Activated naive CD8-positive, alpha-beta T cell treated with anti-CD3 and anti-CD28 coated beads, Interleukin-2, amount 50 U/mL, for 24 hours (primary cell): ENCODE data around the gene LIPH.

Experiments
- ATAC-seq: fragments of 150-1000 bp; cut with Tn5 transposase; one replicate; pipeline ENCODE4 v1.10.0; 2021
- DNase-seq: peaks from one replicate; pipeline ENCODE4 v3.0.0; 2021
- H3K27ac Mint-ChIP-seq: one replicate; pipeline ENCODE4 v1.8.0; 2021; ENCODE audit warnings: mild to moderate bottlenecking, mixed read lengths
- H3K27me3 Mint-ChIP-seq: one replicate; pipeline ENCODE4 v1.8.0; 2021; ENCODE audit warnings: mixed read lengths
- H3K36me3 Mint-ChIP-seq: one replicate; pipeline ENCODE4 v1.8.0; 2021; ENCODE audit warnings: low read depth, mixed read lengths
- H3K4me1 Mint-ChIP-seq: one replicate; pipeline ENCODE4 v1.8.0; 2021; ENCODE audit warnings: mixed read lengths
- H3K4me3 Mint-ChIP-seq: one replicate; pipeline ENCODE4 v1.8.0; 2021; ENCODE audit warnings: mild to moderate bottlenecking, moderate library complexity, mixed read lengths
- H3K9me3 Mint-ChIP-seq: one replicate; pipeline ENCODE4 v1.8.0; 2021; ENCODE audit warnings: mixed read lengths

LIPH gene

GRCh38 chr3:185521349-185522138, 30.8 kb downstream of the LIPH start:
- no peaks in the 10 kb centered on the region for H3K9me3 Mint-ChIP-seq
- no peaks in the 10 kb centered on the region for H3K4me1 Mint-ChIP-seq
- ATAC-seq, result no peak
- no peak for DNase-seq
- peaks cover 23% of the 10 kb centered on the region for H3K27me3 Mint-ChIP-seq
- H3K27ac Mint-ChIP-seq, result no peak overlapping the region
- no peaks in the 10 kb centered on the region for H3K36me3 Mint-ChIP-seq
- H3K4me3 Mint-ChIP-seq, result no peak overlapping the region

- no peaks in the 10 kb centered on the region for H3K36me3 Mint-ChIP-seq
- H3K4me1 Mint-ChIP-seq, result no peaks in the 10 kb centered on the region
- H3K9me3 Mint-ChIP-seq, result no peaks in the 10 kb centered on the region
- no peak overlapping the region for H3K27ac Mint-ChIP-seq
- no peak for ATAC-seq
- no peak overlapping the region for H3K4me3 Mint-ChIP-seq
- DNase-seq, result no peak
- H3K27me3 Mint-ChIP-seq, result peaks cover 20% of the 10 kb centered on the region
Observed at GRCh38 chr3:185519021-185519420, 33.4 kb downstream of the LIPH start.

- Mint-ChIP-seq H3K27me3 (peaks cover 21% of the 10 kb centered on the region), H3K4me3 (no peak overlapping the region), H3K4me1 (no peaks in the 10 kb centered on the region), H3K9me3 (no peaks in the 10 kb centered on the region), H3K36me3 (no peaks in the 10 kb centered on the region), H3K27ac (no peak overlapping the region)
- ATAC-seq (no peak), DNase-seq (no peak)
Observed at GRCh38 chr3:185517387-185518130, 34.8 kb downstream of the LIPH start.

- no peak for DNase-seq
- H3K9me3 Mint-ChIP-seq, result no peaks in the 10 kb centered on the region
- no peak overlapping the region for H3K4me3 Mint-ChIP-seq
- H3K4me1 Mint-ChIP-seq, result no peaks in the 10 kb centered on the region
- no peak overlapping the region for H3K27ac Mint-ChIP-seq
- no peak for ATAC-seq
- H3K27me3 Mint-ChIP-seq, result peaks cover 11% of the 10 kb centered on the region
- no peaks in the 10 kb centered on the region for H3K36me3 Mint-ChIP-seq
Observed at GRCh38 chr3:185511711-185512110, 40.7 kb downstream of the LIPH start.

GRCh38 chr3:185508335-185508991, 43.9 kb downstream of the LIPH start:
- Mint-ChIP-seq H3K4me1 (no peaks in the 10 kb centered on the region), H3K4me3 (no peak overlapping the region), H3K9me3 (no peaks in the 10 kb centered on the region), H3K27ac (no peak overlapping the region), H3K36me3 (no peaks in the 10 kb centered on the region), H3K27me3 (peaks cover 5% of the 10 kb centered on the region)
- ATAC-seq (no peak), DNase-seq (no peak)

- no peaks in the 10 kb centered on the region for H3K36me3 Mint-ChIP-seq
- no peak overlapping the region for H3K27ac Mint-ChIP-seq
- H3K9me3 Mint-ChIP-seq, result no peaks in the 10 kb centered on the region
- H3K27me3 Mint-ChIP-seq, result peaks cover 5% of the 10 kb centered on the region
- DNase-seq (no peak), ATAC-seq (no peak)
- no peaks in the 10 kb centered on the region for H3K4me1 Mint-ChIP-seq
- no peak overlapping the region for H3K4me3 Mint-ChIP-seq
Observed at GRCh38 chr3:185507883-185508282, 44.5 kb downstream of the LIPH start.

- DNase-seq (no peak), ATAC-seq (no peak)
- H3K27me3 Mint-ChIP-seq, result peaks cover 3% of the 10 kb centered on the region
- H3K36me3 Mint-ChIP-seq, result no peaks in the 10 kb centered on the region
- no peak overlapping the region for H3K4me3 Mint-ChIP-seq
- no peaks in the 10 kb centered on the region for H3K9me3 Mint-ChIP-seq
- H3K27ac Mint-ChIP-seq, result no peak overlapping the region
- H3K4me1 Mint-ChIP-seq, result peaks cover 2% of the 10 kb centered on the region
Observed at GRCh38 chr3:185504636-185505035, 47.8 kb downstream of the LIPH start.

DNA sequence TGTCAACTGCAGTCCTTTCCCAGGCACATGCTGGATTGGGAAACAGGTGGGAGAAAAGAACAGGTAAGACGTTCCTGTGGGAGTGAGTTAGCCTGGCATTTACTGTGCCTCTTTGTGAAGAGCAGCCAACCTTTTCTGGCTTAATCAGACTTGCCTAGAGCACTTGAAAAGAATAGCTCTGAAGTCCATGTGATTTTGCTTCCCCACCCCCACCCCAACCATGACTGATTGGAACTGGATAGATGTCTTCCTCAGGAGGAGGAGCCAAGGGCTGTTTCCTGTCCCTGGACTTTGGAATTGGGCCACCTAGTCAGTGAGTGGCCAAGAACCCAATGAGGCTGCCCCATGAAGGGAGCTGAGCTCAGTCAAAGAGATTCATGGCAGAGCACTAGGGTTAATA, 48.9 kb downstream of the LIPH start:
- Mint-ChIP-seq H3K27ac (no peak overlapping the region), H3K4me1 (peaks cover 9% of the 10 kb centered on the region), H3K4me3 (no peak overlapping the region), H3K27me3 (peaks cover 3% of the 10 kb centered on the region), H3K36me3 (no peaks in the 10 kb centered on the region), H3K9me3 (no peaks in the 10 kb centered on the region)
- DNase-seq (no peak), ATAC-seq (no peak)

- H3K9me3 Mint-ChIP-seq, result no peaks in the 10 kb centered on the region
- no peak for ATAC-seq
- no peak overlapping the region for H3K4me3 Mint-ChIP-seq
- no peak for DNase-seq
- no peaks in the 10 kb centered on the region for H3K36me3 Mint-ChIP-seq
- peaks cover 9% of the 10 kb centered on the region for H3K4me1 Mint-ChIP-seq
- peaks cover 3% of the 10 kb centered on the region for H3K27me3 Mint-ChIP-seq
- no peak overlapping the region for H3K27ac Mint-ChIP-seq
Observed at GRCh38 chr3:185502987-185503386, 49.4 kb downstream of the LIPH start.

GRCh38 chr3:185498503-185499396, 53.6 kb downstream of the LIPH start, which contains the start of gene TMEM41A:
TMEM41A (minus strand) TSS chr3:185499035; CDS start chr3:185498961, 74 bp downstream.
- Mint-ChIP-seq H3K9me3 (no peaks in the 10 kb centered on the region), H3K27ac (peak within 1 kb of the TSS; percentile 82), H3K36me3 (peaks cover 20% of the 10 kb centered on the region), H3K4me3 (peak within 1 kb of the TSS; percentile 87), H3K4me1 (peaks cover 19% of the 10 kb centered on the region), H3K27me3 (no peaks in the 10 kb centered on the region)
- peak; percentile 98 for ATAC-seq
- DNase-seq, result peak; percentile 93

DNA sequence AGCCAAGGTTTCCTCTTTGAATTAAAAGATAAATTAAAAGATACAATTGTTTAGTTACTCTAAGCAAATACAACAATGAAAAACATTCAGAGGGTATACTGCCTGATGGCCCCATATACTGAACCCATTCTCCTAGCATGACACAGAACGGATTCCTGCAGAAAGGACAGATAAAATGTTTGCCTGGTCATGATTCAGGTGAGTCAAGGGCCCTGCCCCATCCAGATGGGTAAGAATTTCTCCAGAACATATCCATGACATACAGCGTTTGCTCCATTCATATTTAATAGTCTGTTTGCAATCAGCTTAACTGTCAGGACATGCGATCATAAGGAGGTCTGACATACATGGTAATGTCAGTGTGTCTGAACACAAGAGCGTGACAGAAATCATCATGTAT, 62.1 kb downstream of the LIPH start:
- Mint-ChIP-seq H3K4me1 (no peaks in the 10 kb centered on the region), H3K27me3 (no peaks in the 10 kb centered on the region), H3K4me3 (no peak overlapping the region), H3K36me3 (peaks cover 47% of the 10 kb centered on the region), H3K27ac (no peak overlapping the region), H3K9me3 (no peaks in the 10 kb centered on the region)
- DNase-seq, result no peak
- ATAC-seq, result no peak

DNA sequence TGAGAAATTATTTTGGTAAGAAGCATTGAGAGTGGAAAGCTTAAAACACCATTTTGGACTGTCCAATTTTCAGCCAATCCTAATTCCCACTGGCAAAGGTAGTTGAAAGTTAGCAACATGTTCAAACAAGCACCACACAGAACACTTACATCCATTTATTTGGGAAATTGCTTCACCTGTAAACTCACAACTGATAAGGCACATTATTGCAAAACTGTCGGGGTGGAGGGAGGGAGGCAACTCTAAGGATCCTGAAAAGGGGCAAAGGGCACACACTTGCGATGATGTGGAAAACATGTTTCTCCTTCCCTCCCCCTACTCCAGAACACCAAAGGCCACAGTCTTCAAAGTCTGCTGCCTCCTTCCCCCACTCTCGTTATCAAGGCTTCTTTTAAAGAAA, 62.9 kb downstream of the LIPH start:
- H3K4me3 Mint-ChIP-seq, result no peak overlapping the region
- H3K27ac Mint-ChIP-seq, result no peak overlapping the region
- ATAC-seq, result no peak
- H3K27me3 Mint-ChIP-seq, result no peaks in the 10 kb centered on the region
- H3K9me3 Mint-ChIP-seq, result no peaks in the 10 kb centered on the region
- DNase-seq, result no peak
- peaks cover 43% of the 10 kb centered on the region for H3K36me3 Mint-ChIP-seq
- no peaks in the 10 kb centered on the region for H3K4me1 Mint-ChIP-seq

DNA sequence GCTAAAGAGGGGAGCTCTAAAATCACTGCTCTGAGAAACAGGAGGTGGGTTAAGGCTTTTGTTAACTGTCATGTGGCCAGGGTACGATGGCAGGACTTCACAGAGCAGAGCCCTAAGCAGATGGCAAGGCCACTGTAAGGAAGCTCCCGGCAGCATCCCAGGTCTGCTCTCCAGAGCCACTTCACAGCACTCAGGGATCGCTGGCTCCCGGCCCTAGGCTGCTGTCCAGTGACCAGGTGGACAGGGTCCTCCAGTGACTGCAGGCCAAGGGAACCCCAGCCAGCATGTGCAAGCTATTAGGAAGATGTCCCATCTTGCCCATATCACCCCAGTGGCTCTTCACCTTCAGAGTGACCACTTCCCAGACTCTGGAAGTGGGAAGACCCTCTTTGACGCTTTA, 63.9 kb downstream of the LIPH start:
- no peaks in the 10 kb centered on the region for H3K9me3 Mint-ChIP-seq
- peaks cover 33% of the 10 kb centered on the region for H3K36me3 Mint-ChIP-seq
- no peak overlapping the region for H3K27ac Mint-ChIP-seq
- no peaks in the 10 kb centered on the region for H3K27me3 Mint-ChIP-seq
- H3K4me1 Mint-ChIP-seq, result peaks cover under 1% of the 10 kb centered on the region
- DNase-seq (no peak), ATAC-seq (no peak)
- H3K4me3 Mint-ChIP-seq, result no peak overlapping the region

GRCh38 chr3:185486394-185486793, 66.0 kb downstream of the LIPH start:
- H3K4me1 Mint-ChIP-seq, result peaks cover 7% of the 10 kb centered on the region
- no peaks in the 10 kb centered on the region for H3K27me3 Mint-ChIP-seq
- DNase-seq (no peak), ATAC-seq (no peak)
- H3K4me3 Mint-ChIP-seq, result no peak overlapping the region
- H3K9me3 Mint-ChIP-seq, result no peaks in the 10 kb centered on the region
- H3K36me3 Mint-ChIP-seq, result peaks cover 45% of the 10 kb centered on the region
- no peak overlapping the region for H3K27ac Mint-ChIP-seq
